HG03442 (cell line): ENCODE data around the gene ECI1.

Experiments used
- ATAC-seq: cut with Tn5 transposase; IDR thresholded peaks from one replicate; pipeline ENCODE4 v1.9.1; 2021; ENCODE audit warnings: mild to moderate bottlenecking, moderate library complexity; ENCODE audit not compliant: unreplicated experiment

ECI1 gene

GRCh38 chr16:2235234-2235651 is 16.1 kb downstream of the ECI1 start:
- ATAC-seq: no peak

GRCh38 chr16:2234813-2235170 is 16.6 kb downstream of the ECI1 start:
- ATAC-seq: no peak

- no peak for ATAC-seq
Observed at GRCh38 chr16:2233872-2234812, 17.2 kb downstream of the ECI1 start.

GRCh38 chr16:2233046-2233775 is 18.2 kb downstream of the ECI1 start:
- no peak for ATAC-seq

- ATAC-seq: no peak
Observed at GRCh38 chr16:2232094-2232990, 19.0 kb downstream of the ECI1 start.

GRCh38 chr16:2231016-2231931 is 20.1 kb downstream of the ECI1 start:
- ATAC-seq: no peak

- ATAC-seq: no peak
Observed at GRCh38 chr16:2230376-2230775, 21.0 kb downstream of the ECI1 start.

GRCh38 chr16:2229632-2230250 is 21.6 kb downstream of the ECI1 start:
- no peak for ATAC-seq

- ATAC-seq: no peak
Observed at GRCh38 chr16:2229091-2229490, 22.3 kb downstream of the ECI1 start.

- ATAC-seq: no peak
Observed at GRCh38 chr16:2228161-2228824, 23.1 kb downstream of the ECI1 start.

- no peak for ATAC-seq
Observed at GRCh38 chr16:2226918-2227317, 24.5 kb downstream of the ECI1 start.

GRCh38 chr16:2226245-2226793 is 25.1 kb downstream of the ECI1 start:
- ATAC-seq: no peak

- peak; percentile 10 for ATAC-seq
Observed at GRCh38 chr16:2223942-2224486, 27.4 kb downstream of the ECI1 start.

GRCh38 chr16:2223221-2223941 is 28.0 kb downstream of the ECI1 start, which contains the start of gene E4F1:
Gene E4F1 (plus strand): TSS chr16:2223591. CDS start chr16:2223614, 23 bp downstream.
- ATAC-seq: peak; percentile 92

GRCh38 chr16:2216330-2216729 is 35.1 kb downstream of the ECI1 start:
- ATAC-seq: no peak

- peak; percentile 82 for ATAC-seq
Observed at GRCh38 chr16:2214719-2214968, 36.7 kb downstream of the ECI1 start, which contains the start of gene PGP. Gene PGP (minus strand): TSS chr16:2214840. CDS start chr16:2214777, 63 bp downstream.

GRCh38 chr16:2213817-2214718 is 37.3 kb downstream of the ECI1 start:
- peak; percentile 17 for ATAC-seq
